Gastrocnemius medialis (tissue), 4 donors: ENCODE measurements around the gene CDH4.

Source experiments
- POLR2A ChIP-seq, 2 donors: fragments of 450-650 bp; IDR thresholded peaks; one replicate each; pipeline ENCODE4 v1.6.1; 2017; ENCODE audit warnings: antibody characterized with exemption in 2 of 2, mild to moderate bottlenecking in 2 of 2, moderate library complexity in 2 of 2
- TF ChIP-seq, protein P1 (sequence below), 5 experiments: fragments of 450-650 bp in 3 of 5; fragments of 200-600 bp in 2 of 5; sonication (generic) in 2 of 5; IDR thresholded peaks in 4 of 5; conservative IDR thresholded peaks in 1 of 5; 1 replicate in 4 of 5; 2 replicates in 1 of 5; pipeline ENCODE4 v1.5.1; 2016 to 2019; ENCODE audit warnings: antibody characterized with exemption in 5 of 5, mild to moderate bottlenecking in 3 of 5, moderate library complexity in 3 of 5

DNA sequence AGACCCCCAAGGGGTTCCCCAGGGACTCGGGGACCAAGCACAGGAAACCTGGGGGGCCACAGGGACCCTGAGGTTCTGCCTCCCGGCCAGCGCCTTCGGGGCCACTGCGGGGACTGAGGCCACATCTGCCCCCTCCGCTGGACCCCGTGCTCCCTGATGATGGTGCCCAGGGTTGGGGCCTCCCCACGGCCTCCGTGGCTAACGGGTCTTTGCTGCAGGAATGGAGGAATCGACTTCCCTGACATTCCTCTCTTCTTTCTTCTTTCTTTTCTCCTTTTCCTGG, 483.4 kb downstream of the CDH4 start:
- TF ChIP-seq, protein P1, sequence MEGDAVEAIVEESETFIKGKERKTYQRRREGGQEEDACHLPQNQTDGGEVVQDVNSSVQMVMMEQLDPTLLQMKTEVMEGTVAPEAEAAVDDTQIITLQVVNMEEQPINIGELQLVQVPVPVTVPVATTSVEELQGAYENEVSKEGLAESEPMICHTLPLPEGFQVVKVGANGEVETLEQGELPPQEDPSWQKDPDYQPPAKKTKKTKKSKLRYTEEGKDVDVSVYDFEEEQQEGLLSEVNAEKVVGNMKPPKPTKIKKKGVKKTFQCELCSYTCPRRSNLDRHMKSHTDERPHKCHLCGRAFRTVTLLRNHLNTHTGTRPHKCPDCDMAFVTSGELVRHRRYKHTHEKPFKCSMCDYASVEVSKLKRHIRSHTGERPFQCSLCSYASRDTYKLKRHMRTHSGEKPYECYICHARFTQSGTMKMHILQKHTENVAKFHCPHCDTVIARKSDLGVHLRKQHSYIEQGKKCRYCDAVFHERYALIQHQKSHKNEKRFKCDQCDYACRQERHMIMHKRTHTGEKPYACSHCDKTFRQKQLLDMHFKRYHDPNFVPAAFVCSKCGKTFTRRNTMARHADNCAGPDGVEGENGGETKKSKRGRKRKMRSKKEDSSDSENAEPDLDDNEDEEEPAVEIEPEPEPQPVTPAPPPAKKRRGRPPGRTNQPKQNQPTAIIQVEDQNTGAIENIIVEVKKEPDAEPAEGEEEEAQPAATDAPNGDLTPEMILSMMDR (IDR thresholded peaks at IDR 0.05 in 4 of 5, conservative IDR thresholded peaks at IDR 0.05 in 1 of 5): no peak
- TF ChIP-seq POLR2A (IDR thresholded peaks at IDR 0.05): no peak
